ENCODE measurements around the gene IGFBP5. TPM values are rescaled to one million over a fixed set of nuclear protein-coding genes. Genes with fewer than 3 reads are reported as not detected.
A peak's percentile ranks its signal among the peaks of the same experiment; 100 is the strongest.

Gene IGFBP5
- total RNA-seq, 2 experiments from 2014 or later = not detected

GRCh38 chr2:216626168-216626874 is 69.0 kb downstream of the IGFBP5 start:
- Histone ChIP-seq H4K20me1 (ENCODE audit: insufficient read depth, low read length) (no peaks in the 10 kb centered on the region), H3K27ac (ENCODE audit: low read depth, low read length, poor library complexity, severe bottlenecking) (no peak overlapping the region), H2AFZ (ENCODE audit: low read length) (no peak overlapping the region), H3K36me3 (ENCODE audit: insufficient read depth, low read length) (no peaks in the 10 kb centered on the region), H3K9me3 (ENCODE audit: low read length) (no peaks in the 10 kb centered on the region), H3K79me2 (ENCODE audit: insufficient read depth, low read depth, low read length) (no peaks in the 10 kb centered on the region), H3K4me2 (ENCODE audit: low read length) (no peak overlapping the region), H3K4me1 (ENCODE audit: insufficient read depth, low read length, poor library complexity, severe bottlenecking) (no peaks in the 10 kb centered on the region), H3K4me3 (ENCODE audit: low read depth, low read length, poor library complexity, severe bottlenecking) (no peak overlapping the region), H3K9me2 (ENCODE audit: insufficient read depth, low read length) (no peaks in the 10 kb centered on the region)
- no peak for DNase-seq (ENCODE audit: low spot score)
- ChIA-PET CTCF (ENCODE audit: unreplicated experiment) (no interaction called here), POLR2A (interaction anchor here (0.7 kb wide), 1 partner anchor 33 kb away, joined by 3 read pairs; no protein-coding TSS in a partner anchor)
- intact Hi-C loops (cut with micrococcal nuclease; ENCODE audit: unreplicated experiment) = no loop called here
- no TSS peak for BruUV-seq (replicated peaks)
- TF ChIP-seq CTCF (conservative IDR thresholded peaks at IDR 0.05; ENCODE audit: low read length) = no peak
- no peak for TF ChIP-seq EZH2phosphoT487 (IDR thresholded peaks at IDR 0.05; ENCODE audit: borderline replicate concordance, low read depth, low read length)

- Histone ChIP-seq H3K79me2 (ENCODE audit: insufficient read depth, low read depth, low read length) (no peaks in the 10 kb centered on the region), H3K27ac (ENCODE audit: low read depth, low read length, poor library complexity, severe bottlenecking) (no peak overlapping the region), H3K9me3 (ENCODE audit: low read length) (no peaks in the 10 kb centered on the region), H3K4me2 (ENCODE audit: low read length) (no peak overlapping the region), H3K36me3 (ENCODE audit: insufficient read depth, low read length) (no peaks in the 10 kb centered on the region), H4K20me1 (ENCODE audit: insufficient read depth, low read length) (no peaks in the 10 kb centered on the region), H3K9me2 (ENCODE audit: insufficient read depth, low read length) (no peaks in the 10 kb centered on the region), H3K4me1 (ENCODE audit: insufficient read depth, low read length, poor library complexity, severe bottlenecking) (peaks cover 8% of the 10 kb centered on the region), H3K4me3 (ENCODE audit: low read depth, low read length, poor library complexity, severe bottlenecking) (no peak overlapping the region), H2AFZ (ENCODE audit: low read length) (no peak overlapping the region)
- POLR2A ChIA-PET = interaction anchor here (0.5 kb wide), 1 partner anchor 1504 kb away, joined by 4 read pairs; no protein-coding TSS in a partner anchor
- no TSS peak for BruUV-seq (replicated peaks)
- TF ChIP-seq CTCF (conservative IDR thresholded peaks at IDR 0.05; ENCODE audit: low read length) (no peak), EZH2phosphoT487 (IDR thresholded peaks at IDR 0.05; ENCODE audit: borderline replicate concordance, low read depth, low read length) (no peak)
- intact Hi-C loops (cut with micrococcal nuclease; ENCODE audit: unreplicated experiment) = no loop called here
- CTCF ChIA-PET (ENCODE audit: unreplicated experiment) = no interaction called here
- no peak for DNase-seq (ENCODE audit: low spot score)
These were observed 71.1 kb downstream of the IGFBP5 start for GRCh38 chr2:216624251-216624650.

- TF ChIP-seq CTCF (conservative IDR thresholded peaks at IDR 0.05; ENCODE audit: low read length) = no peak
- no peak for TF ChIP-seq EZH2phosphoT487 (IDR thresholded peaks at IDR 0.05; ENCODE audit: borderline replicate concordance, low read depth, low read length)
- no peaks in the 10 kb centered on the region for H3K36me3 ChIP-seq (ENCODE audit: insufficient read depth, low read length)
- BruUV-seq (replicated peaks) = no TSS peak
- H3K4me2 ChIP-seq (ENCODE audit: low read length) = no peak overlapping the region
- intact Hi-C loops (cut with micrococcal nuclease; ENCODE audit: unreplicated experiment) = no loop called here
- H3K4me3 ChIP-seq (ENCODE audit: low read depth, low read length, poor library complexity, severe bottlenecking) = no peak overlapping the region
- H4K20me1 ChIP-seq (ENCODE audit: insufficient read depth, low read length) = no peaks in the 10 kb centered on the region
- H2AFZ ChIP-seq (ENCODE audit: low read length) = no peak overlapping the region
- POLR2A ChIA-PET = interaction anchor here (0.6 to 0.7 kb wide), 3 partner anchors 17 to 24 kb away, joined by 3 to 7 read pairs (median 4); no protein-coding TSS in a partner anchor
- H3K9me3 ChIP-seq (ENCODE audit: low read length) = no peaks in the 10 kb centered on the region
- no peaks in the 10 kb centered on the region for H3K9me2 ChIP-seq (ENCODE audit: insufficient read depth, low read length)
- H3K4me1 ChIP-seq (ENCODE audit: insufficient read depth, low read length, poor library complexity, severe bottlenecking) = peaks cover 15% of the 10 kb centered on the region
- peak; percentile 71 for DNase-seq (ENCODE audit: low spot score)
- no peaks in the 10 kb centered on the region for H3K79me2 ChIP-seq (ENCODE audit: insufficient read depth, low read depth, low read length)
- H3K27ac ChIP-seq (ENCODE audit: low read depth, low read length, poor library complexity, severe bottlenecking) = no peak overlapping the region
- CTCF ChIA-PET (ENCODE audit: unreplicated experiment) = interaction anchor here (0.8 kb wide), 1 partner anchor 44 kb away, joined by 3 read pairs; no protein-coding TSS in a partner anchor
These were observed 72.8 kb downstream of the IGFBP5 start for GRCh38 chr2:216622526-216622925.
